Right lobe of liver (tissue), 6 donors: ENCODE measurements around the gene PANK1. TPM values are rescaled to one million over a fixed set of nuclear protein-coding genes. Genes with fewer than 3 reads are reported as not detected.
A peak's percentile ranks its signal among the peaks of the same experiment; 100 is the strongest.

Experiments used
- ATAC-seq, 4 donors: fragments of 200-7000 bp; cut with Tn5 transposase; one replicate each; pipeline ENCODE4 v1.9.1; 2020; ENCODE audit warnings: mild to moderate bottlenecking in 4 of 4, moderate library complexity in 4 of 4
- DNase-seq, 3 donors: peaks; one replicate each; pipeline ENCODE4 v3.0.0-alpha.2; 2020
- H3K27ac ChIP-seq, 3 donors: fragments of 200-600 bp; one replicate each; pipeline ENCODE4 v1.8.0; 2022
- H3K27me3 ChIP-seq, 2 donors: fragments of 200-600 bp; one replicate each; pipeline ENCODE4 v1.8.0; 2022
- H3K36me3 ChIP-seq, 4 donors: fragments of 200-600 bp; sonication (generic) in 1 of 4; one replicate each; pipeline versions ENCODE4 v1.5.1 to v1.8.0; 2017 to 2022; ENCODE audit warnings: control low read depth in 1 of 4
- H3K4me1 ChIP-seq, 4 donors: fragments of 200-600 bp; sonication (generic) in 1 of 4; one replicate each; pipeline versions ENCODE4 v1.5.1 to v1.8.0; 2017 to 2022; ENCODE audit warnings: control low read depth in 1 of 4
- H3K4me3 ChIP-seq, 3 donors: fragments of 200-600 bp; one replicate each; pipeline ENCODE4 v1.8.0; 2022
- H3K9me3 ChIP-seq, 4 donors: fragments of 200-600 bp; sonication (generic) in 1 of 4; one replicate each; pipeline versions ENCODE4 v1.5.1 to v1.8.0; 2017 to 2022; ENCODE audit warnings: control low read depth in 1 of 4
- POLR2A ChIP-seq: fragments of 450-650 bp; IDR thresholded peaks from one replicate; pipeline ENCODE4 v1.6.1; 2017; ENCODE audit warnings: antibody characterized with exemption, mild to moderate bottlenecking
- WGBS: methylation state at CpG from one replicate; pipeline ENCODE4 v1.1.6; 2018; ENCODE audit warnings: low coverage, low lambda C conversion rate; ENCODE audit not compliant: insufficient coverage; ENCODE audit errors: missing lambda C conversion rate; 5-methylcytosine and 5-hydroxymethylcytosine counted together
- intact Hi-C, 2 donors: fragments of 100-400 bp; cut with DNase I; formaldehyde crosslinking; loops; one replicate each; pipeline versions ENCODE4 v1.11.2 to v1.14.1; 2022
- total RNA-seq, 6 experiments: library from RNA; depleted of rRNA in 2 of 6; stranded (reverse); fragments of >200 nt in 2 of 6; fragmentation: NEBNext Ultra II Directional in 3 of 6; extraction: Animal tissue kit (Norgen Biotek cat#: 25700) in 3 of 6; gene quantifications; one replicate each; pipeline versions ENCODE4 v1.1.0 to v1.2.4, GENCODE V29; 2016 to 2023
- TF ChIP-seq, protein P1 (sequence below), 4 donors: fragments of 200-600 bp in 3 of 4; fragments of 450-650 bp in 1 of 4; IDR thresholded peaks; one replicate each; pipeline versions ENCODE4 v1.5.1 to v1.8.0; 2016 to 2022; ENCODE audit warnings: antibody characterized with exemption in 4 of 4, mild to moderate bottlenecking in 2 of 4
- donor health status: DM: no; HTN: yes; CAD: no.
- donor health status: DM: no; HTN: no; CAD: no.
- donor health status: DM: no; HTN: no; CAD: no.
- donor health status: DM: no; HTN: yes; CAD: no.
- donor health status: DM: no; HTN: yes; CAD: no.

PANK1 gene
- total RNA-seq, 6 experiments from 2014 or later, result 13.3 to 71.0 (median 48.6) TPM

GRCh38 chr10:89540420-89540949, 104.6 kb downstream of the PANK1 start:
- H3K36me3 ChIP-seq, result no peaks in the 10 kb centered on the region
- peaks cover 0 to 4% (median 0%) of the 10 kb centered on the region in 4 donors for H3K4me1 ChIP-seq
- ATAC-seq (no peak), DNase-seq (no peak)
- H3K9me3 ChIP-seq, result no peaks in the 10 kb centered on the region
- intact Hi-C loops, result no loop called here
- 90% methylated on average over 4 of the region's 4 CpGs for WGBS
- no peak overlapping the region for H3K4me3 ChIP-seq
- no peaks in the 10 kb centered on the region for H3K27me3 ChIP-seq
- TF ChIP-seq POLR2A, result no peak
- TF ChIP-seq, protein P1, sequence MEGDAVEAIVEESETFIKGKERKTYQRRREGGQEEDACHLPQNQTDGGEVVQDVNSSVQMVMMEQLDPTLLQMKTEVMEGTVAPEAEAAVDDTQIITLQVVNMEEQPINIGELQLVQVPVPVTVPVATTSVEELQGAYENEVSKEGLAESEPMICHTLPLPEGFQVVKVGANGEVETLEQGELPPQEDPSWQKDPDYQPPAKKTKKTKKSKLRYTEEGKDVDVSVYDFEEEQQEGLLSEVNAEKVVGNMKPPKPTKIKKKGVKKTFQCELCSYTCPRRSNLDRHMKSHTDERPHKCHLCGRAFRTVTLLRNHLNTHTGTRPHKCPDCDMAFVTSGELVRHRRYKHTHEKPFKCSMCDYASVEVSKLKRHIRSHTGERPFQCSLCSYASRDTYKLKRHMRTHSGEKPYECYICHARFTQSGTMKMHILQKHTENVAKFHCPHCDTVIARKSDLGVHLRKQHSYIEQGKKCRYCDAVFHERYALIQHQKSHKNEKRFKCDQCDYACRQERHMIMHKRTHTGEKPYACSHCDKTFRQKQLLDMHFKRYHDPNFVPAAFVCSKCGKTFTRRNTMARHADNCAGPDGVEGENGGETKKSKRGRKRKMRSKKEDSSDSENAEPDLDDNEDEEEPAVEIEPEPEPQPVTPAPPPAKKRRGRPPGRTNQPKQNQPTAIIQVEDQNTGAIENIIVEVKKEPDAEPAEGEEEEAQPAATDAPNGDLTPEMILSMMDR (IDR thresholded peaks at IDR 0.05), result no peak
- H3K27ac ChIP-seq, result no peak overlapping the region

GRCh38 chr10:89537364-89537763, 107.7 kb downstream of the PANK1 start:
- no peaks in the 10 kb centered on the region for H3K27me3 ChIP-seq

DNA sequence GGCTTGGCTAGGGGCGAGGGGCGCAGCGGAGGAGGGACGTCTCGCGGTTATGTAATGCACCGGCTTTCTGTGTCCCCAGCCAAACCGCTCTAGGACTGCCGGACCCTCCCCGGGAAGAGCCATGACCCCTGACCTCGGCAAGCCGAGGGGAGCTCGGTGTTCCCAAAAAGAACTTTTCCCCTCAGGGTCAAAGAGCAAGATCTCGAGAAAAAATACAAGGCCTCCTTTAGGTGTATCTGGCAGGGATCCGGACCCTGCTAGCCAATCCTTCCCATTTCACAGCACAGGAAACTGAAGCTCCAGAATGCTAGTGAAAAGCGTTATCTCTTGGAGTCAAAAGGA, 109.1 kb downstream of the PANK1 start:
- Histone ChIP-seq H3K4me1 (peaks cover 0 to 11% (median 0%) of the 10 kb centered on the region in 4 donors), H3K27me3 (no peaks in the 10 kb centered on the region), H3K27ac (no peak overlapping the region), H3K36me3 (no peaks in the 10 kb centered on the region), H3K4me3 (peak overlapping the region; percentile 26 to 61 (median 52)), H3K9me3 (no peaks in the 10 kb centered on the region)
- intact Hi-C loops, result no loop called here
- ATAC-seq (no peak), DNase-seq (no peak)
- WGBS, result 23% methylated on average over 8 of the region's 16 CpGs
- no peak for TF ChIP-seq POLR2A
- TF ChIP-seq, protein P1 (IDR thresholded peaks at IDR 0.05), result no peak

More at GRCh38 chr10:89537364-89537763, 107.7 kb downstream of the PANK1 start:
- no peak for ATAC-seq
- Histone ChIP-seq H3K27ac (no peak overlapping the region), H3K4me1 (peaks cover 0 to 11% (median 0%) of the 10 kb centered on the region in 4 donors), H3K4me3 (no peak overlapping the region), H3K9me3 (no peaks in the 10 kb centered on the region), H3K36me3 (no peaks in the 10 kb centered on the region)
- intact Hi-C loops, result no loop called here
- TF ChIP-seq, protein P1 (IDR thresholded peaks at IDR 0.05), result no peak
- no peak for TF ChIP-seq POLR2A
- 54% methylated on average over 1 of the region's 1 CpG for WGBS
- no peak for DNase-seq

- Histone ChIP-seq H3K9me3 (no peaks in the 10 kb centered on the region), H3K36me3 (no peaks in the 10 kb centered on the region), H3K27ac (no peak within 1 kb of the TSS), H3K27me3 (no peaks in the 10 kb centered on the region), H3K4me1 (peaks cover 0 to 11% (median 0%) of the 10 kb centered on the region in 4 donors), H3K4me3 (peak within 1 kb of the TSS; percentile 26 to 61 (median 52))
- WGBS, result 2% methylated on average over 15 of the region's 87 CpGs
- peak in 1 of 3 donors; percentile 25 for DNase-seq
- peak; percentile 41 to 73 (median 68) for ATAC-seq
- TF ChIP-seq, protein P1 (IDR thresholded peaks at IDR 0.05), result no peak
- TF ChIP-seq POLR2A, result no peak
- intact Hi-C loops, result no loop called here
Observed at GRCh38 chr10:89535171-89536012, 109.7 kb downstream of the PANK1 start, which contains the start of gene SLC16A12. SLC16A12 (minus strand) TSS chr10:89535594; CDS start chr10:89462578, 73,016 bp downstream.
